IMR-90 (cell line): ENCODE measurements around the gene MAGEB10. TPM values are rescaled to one million over a fixed set of nuclear protein-coding genes. Genes with fewer than 3 reads are reported as not detected.
A peak's percentile ranks its signal among the peaks of the same experiment; 100 is the strongest.

Experiments used
- ATAC-seq: fragments of 200-7000 bp; cut with Tn5 transposase; 2 replicates; pipeline ENCODE4 v1.9.1; 2020; ENCODE audit warnings: low read depth, mild to moderate bottlenecking, moderate library complexity
- BruUV-seq: library from RNA; stranded (reverse); fragments of 400-500 nt; replicated peaks from 2 replicates; lab custom pipeline; 2021; lab: Mats Ljungman, UMichigan
- CTCF ChIA-PET: fragments of 300-600 bp; formaldehyde crosslinking; extraction: SDS; loops from one replicate; lab custom pipeline; 2021; ENCODE audit warnings: antibody characterized with exemption; lab: Yijun Ruan, JAX
- POLR2A ChIA-PET: fragments of 300-600 bp; sonication (Branson Sonifier 250); formaldehyde crosslinking; loops from one replicate; lab custom pipeline; 2022; ENCODE audit warnings: antibody characterized with exemption; ENCODE audit not compliant: unreplicated experiment; lab: Charles Lee
- DNase-seq: peaks from one replicate; pipeline ENCODE4 v3.0.0; 2013
- H2AFZ ChIP-seq: replicated peaks from 2 replicates; pipeline ENCODE3; 2013; ENCODE audit warnings: low read length, mild to moderate bottlenecking; ENCODE audit not compliant: poor library complexity
- H2AK5ac ChIP-seq: 2 replicates; pipeline ENCODE4 v1.6.1; 2013; ENCODE audit warnings: low read depth, low read length, inconsistent platforms
- H2AK9ac ChIP-seq: replicated peaks from 2 replicates; pipeline ENCODE3; 2013; ENCODE audit warnings: mild to moderate bottlenecking, low read depth, low read length, moderate library complexity; ENCODE audit not compliant: poor library complexity
- H2BK120ac ChIP-seq: 2 replicates; pipeline ENCODE4 v1.6.1; 2013; ENCODE audit warnings: low read depth, low read length, inconsistent platforms
- H2BK15ac ChIP-seq: 3 replicates; pipeline ENCODE4 v1.6.1; 2013; ENCODE audit warnings: low read depth, low read length, inconsistent platforms
- H2BK20ac ChIP-seq: 2 replicates; pipeline ENCODE4 v1.6.1; 2013; ENCODE audit warnings: low read depth, mild to moderate bottlenecking, inconsistent platforms, low read length, moderate library complexity
- H2BK5ac ChIP-seq: 2 replicates; pipeline ENCODE4 v1.6.1; 2013; ENCODE audit warnings: mild to moderate bottlenecking, low read depth, low read length, inconsistent platforms; ENCODE audit not compliant: poor library complexity, severe bottlenecking
- H3K14ac ChIP-seq: replicated peaks from 2 replicates; pipeline ENCODE4 v1.6.1; 2013; ENCODE audit warnings: low read depth, low read length, inconsistent platforms
- H3K18ac ChIP-seq: 2 replicates; pipeline ENCODE4 v1.6.1; 2013; ENCODE audit warnings: low read depth, low read length, control low read depth
- H3K23ac ChIP-seq: 2 replicates; pipeline ENCODE4 v1.6.1; 2013; ENCODE audit warnings: low read depth, low read length, inconsistent platforms
- H3K27ac ChIP-seq: 2 replicates; pipeline ENCODE4 v1.5.1; 2013; ENCODE audit warnings: mild to moderate bottlenecking, control low read depth, low read length; ENCODE audit not compliant: insufficient read depth
- H3K27me3 ChIP-seq: 2 replicates; pipeline ENCODE4 v1.6.1; 2013; ENCODE audit warnings: low read length; ENCODE audit not compliant: control insufficient read depth, insufficient read depth
- H3K36me3 ChIP-seq: 2 replicates; pipeline ENCODE4 v1.6.1; 2013; ENCODE audit warnings: low read length, mixed read lengths; ENCODE audit not compliant: control insufficient read depth, insufficient read depth
- H3K4ac ChIP-seq: 2 replicates; pipeline ENCODE4 v1.6.1; 2013; ENCODE audit warnings: low read depth, low read length, inconsistent platforms
- H3K4me1 ChIP-seq: 2 replicates; pipeline ENCODE4 v1.6.1; 2013; ENCODE audit warnings: low read length, mixed read lengths; ENCODE audit not compliant: control insufficient read depth, insufficient read depth
- H3K4me2 ChIP-seq: 2 replicates; pipeline ENCODE4 v1.6.1; 2013; ENCODE audit warnings: low read depth, mild to moderate bottlenecking, control low read depth, low read length, moderate library complexity
- H3K4me3 ChIP-seq: 2 replicates; pipeline ENCODE4 v1.5.1; 2013; ENCODE audit warnings: low read depth, mild to moderate bottlenecking, control low read depth, low read length, moderate library complexity; ENCODE audit not compliant: insufficient read depth
- H3K56ac ChIP-seq: 2 replicates; pipeline ENCODE4 v1.6.1; 2013; ENCODE audit warnings: low read length, inconsistent platforms; ENCODE audit not compliant: insufficient read depth; ENCODE audit errors: extremely low read depth
- H3K79me1 ChIP-seq, 2 experiments: 2 replicates each; pipeline ENCODE4 v1.6.1; 2013; ENCODE audit warnings: low read length in 2 of 2, inconsistent platforms in 1 of 2, low read depth in 1 of 2
- H3K9ac ChIP-seq: 2 replicates; pipeline ENCODE4 v1.6.1; 2013; ENCODE audit warnings: low read depth, low read length, control low read depth
- H3K9me1 ChIP-seq: 2 replicates; pipeline ENCODE4 v1.6.1; 2013; ENCODE audit warnings: low read length, inconsistent platforms; ENCODE audit not compliant: insufficient read depth
- H3K9me3 ChIP-seq: 2 replicates; pipeline ENCODE4 v1.6.1; 2013; ENCODE audit warnings: low read length; ENCODE audit not compliant: control insufficient read depth, insufficient read depth
- H4K20me1 ChIP-seq: 2 replicates; pipeline ENCODE4 v1.6.1; 2013; ENCODE audit warnings: low read length, inconsistent platforms; ENCODE audit not compliant: insufficient read depth
- H4K5ac ChIP-seq: 2 replicates; pipeline ENCODE4 v1.6.1; 2013; ENCODE audit warnings: mild to moderate bottlenecking, low read depth, low read length, control low read depth
- H4K8ac ChIP-seq, 2 experiments: 2 replicates each; pipeline ENCODE4 v1.6.1; 2013; ENCODE audit warnings: low read depth in 2 of 2, low read length in 2 of 2, control low read depth in 1 of 2, inconsistent platforms in 1 of 2
- H4K91ac ChIP-seq: 2 replicates; pipeline ENCODE4 v1.6.1; 2013; ENCODE audit warnings: low read depth, low read length, inconsistent platforms; ENCODE audit not compliant: insufficient read depth
- BHLHE40 ChIP-seq: fragments of 150-350 bp; IDR thresholded peaks from 2 replicates; pipeline ENCODE4 v1.6.1; 2016; ENCODE audit warnings: mild to moderate bottlenecking, low read depth, low read length
- dilution Hi-C: fragments of 300-500 bp; cut with HindIII; formaldehyde crosslinking; loops from one replicate; pipeline ENCODE4 v1.14.3; 2018; ENCODE audit warnings: low sequenced_read_pairs; ENCODE audit not compliant: unreplicated experiment
- in situ Hi-C: fragments of 300-500 bp; cut with MboI; formaldehyde crosslinking; loops from 3 replicates; pipeline ENCODE4 v1.14.3; 2019; ENCODE audit warnings: low sequenced_read_pairs, inconsistent platforms, mixed read lengths
- intact Hi-C: fragments of 100-400 bp; cut with micrococcal nuclease; formaldehyde crosslinking; loops from 2 replicates; pipeline ENCODE4 v1.10.0; 2022
- polyA plus RNA-seq, 3 experiments: library from polyadenylated mRNA; depleted of rRNA; stranded (reverse); fragments of >200 nt; gene quantifications; 2 replicates each; pipeline ENCODE4 v1.2.3, GENCODE V29; 2012; ENCODE audit warnings: low replicate concordance in 1 of 3
- total RNA-seq: library from RNA; depleted of rRNA; stranded (reverse); fragments of >200 nt; gene quantifications from 2 replicates; pipeline ENCODE4 v1.2.3, GENCODE V29; 2012

MAGEB10 gene
- total and polyA plus RNA-seq, 2 of the 4 experiments (the other 2 are of a cell fraction), result not detected

GRCh38 chrX:27767387-27767786, 40.4 kb upstream of the MAGEB10 start:
- Histone ChIP-seq H2AK5ac (no peak overlapping the region), H2AFZ (no peak overlapping the region), H3K4ac (no peak overlapping the region), H4K91ac (no peak overlapping the region), H2BK15ac (no peak overlapping the region), H2AK9ac (no peak overlapping the region), H3K27ac (no peak overlapping the region), H3K9me1 (no peaks in the 10 kb centered on the region), H3K27me3 (no peaks in the 10 kb centered on the region), H3K14ac (no peak overlapping the region), H3K79me1 (no peaks in the 10 kb centered on the region), H2BK20ac (no peak overlapping the region), H2BK120ac (no peak overlapping the region), H3K4me2 (no peak overlapping the region), H4K5ac (no peak overlapping the region), H2BK5ac (no peak overlapping the region), H3K23ac (no peak overlapping the region), H4K20me1 (no peaks in the 10 kb centered on the region), H3K18ac (no peak overlapping the region), H3K36me3 (no peaks in the 10 kb centered on the region), H3K9ac (no peak overlapping the region), H3K9me3 (no peaks in the 10 kb centered on the region), H3K4me1 (no peaks in the 10 kb centered on the region), H3K4me3 (no peak overlapping the region), H3K56ac (no peak overlapping the region), H4K8ac (no peak overlapping the region)
- ATAC-seq (no peak), DNase-seq (peak; percentile 25)
- BruUV-seq, result no TSS peak
- in situ Hi-C loops, result no loop called here
- ChIA-PET POLR2A (no interaction called here), CTCF (no interaction called here)
- no peak for TF ChIP-seq BHLHE40
- dilution Hi-C loops, result no loop called here
- intact Hi-C loops, result no loop called here
